Coronary artery (tissue), 2 donors: ENCODE results near the gene ZNF280D.

Experiments
- DNase-seq: peaks from one replicate; pipeline ENCODE4 v3.0.0-alpha.2; 2017; ENCODE audit warnings: low spot score
- H3K27ac ChIP-seq, 2 donors: fragments of 200-600 bp; sonication (generic); one replicate each; pipeline ENCODE4 v1.5.1; 2016 to 2019
- H3K4me3 ChIP-seq: fragments of 200-600 bp; sonication (generic); 2 replicates; pipeline ENCODE4 v1.5.1; 2016; ENCODE audit warnings: mild to moderate bottlenecking, moderate library complexity
- TF ChIP-seq, protein P1 (sequence below): fragments of 200-600 bp; sonication (generic); IDR thresholded peaks from one replicate; pipeline ENCODE4 v1.5.1; 2019; ENCODE audit warnings: antibody characterized with exemption

Gene ZNF280D

GRCh38 chr15:56725386-56725785 lies 7.9 kb downstream of the ZNF280D start:
- TF ChIP-seq, protein P1, sequence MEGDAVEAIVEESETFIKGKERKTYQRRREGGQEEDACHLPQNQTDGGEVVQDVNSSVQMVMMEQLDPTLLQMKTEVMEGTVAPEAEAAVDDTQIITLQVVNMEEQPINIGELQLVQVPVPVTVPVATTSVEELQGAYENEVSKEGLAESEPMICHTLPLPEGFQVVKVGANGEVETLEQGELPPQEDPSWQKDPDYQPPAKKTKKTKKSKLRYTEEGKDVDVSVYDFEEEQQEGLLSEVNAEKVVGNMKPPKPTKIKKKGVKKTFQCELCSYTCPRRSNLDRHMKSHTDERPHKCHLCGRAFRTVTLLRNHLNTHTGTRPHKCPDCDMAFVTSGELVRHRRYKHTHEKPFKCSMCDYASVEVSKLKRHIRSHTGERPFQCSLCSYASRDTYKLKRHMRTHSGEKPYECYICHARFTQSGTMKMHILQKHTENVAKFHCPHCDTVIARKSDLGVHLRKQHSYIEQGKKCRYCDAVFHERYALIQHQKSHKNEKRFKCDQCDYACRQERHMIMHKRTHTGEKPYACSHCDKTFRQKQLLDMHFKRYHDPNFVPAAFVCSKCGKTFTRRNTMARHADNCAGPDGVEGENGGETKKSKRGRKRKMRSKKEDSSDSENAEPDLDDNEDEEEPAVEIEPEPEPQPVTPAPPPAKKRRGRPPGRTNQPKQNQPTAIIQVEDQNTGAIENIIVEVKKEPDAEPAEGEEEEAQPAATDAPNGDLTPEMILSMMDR = no peak
- Histone ChIP-seq H3K27ac (no peak overlapping the region), H3K4me3 (no peak overlapping the region)
- DNase-seq = no peak

DNA sequence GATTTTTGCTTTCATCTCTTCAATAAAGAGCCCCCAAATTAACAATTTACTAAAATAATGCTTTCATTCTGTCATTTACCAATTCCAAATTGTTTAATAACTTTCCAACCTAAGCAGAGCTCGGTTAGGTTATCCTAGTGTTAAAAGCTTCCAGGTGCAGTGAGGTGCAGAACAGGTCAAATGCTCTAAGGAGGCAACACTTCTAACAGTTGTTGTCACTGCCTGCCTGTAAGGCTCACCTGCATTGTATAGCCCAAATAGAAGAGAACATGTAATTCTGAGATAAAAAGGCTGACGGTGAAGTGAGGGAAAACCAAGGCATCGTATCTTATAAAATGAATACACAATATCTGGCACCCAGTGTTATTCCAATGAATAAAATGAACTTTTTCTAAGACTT lies 9.1 kb downstream of the ZNF280D start:
- no peak for DNase-seq
- no peak overlapping the region for H3K27ac ChIP-seq
- TF ChIP-seq, protein P1 = no peak
- no peak overlapping the region for H3K4me3 ChIP-seq

- Histone ChIP-seq H3K4me3 (no peak overlapping the region), H3K27ac (no peak overlapping the region)
- TF ChIP-seq, protein P1 = no peak
- DNase-seq = no peak
These were observed 9.5 kb downstream of the ZNF280D start for GRCh38 chr15:56723787-56724186.

DNA sequence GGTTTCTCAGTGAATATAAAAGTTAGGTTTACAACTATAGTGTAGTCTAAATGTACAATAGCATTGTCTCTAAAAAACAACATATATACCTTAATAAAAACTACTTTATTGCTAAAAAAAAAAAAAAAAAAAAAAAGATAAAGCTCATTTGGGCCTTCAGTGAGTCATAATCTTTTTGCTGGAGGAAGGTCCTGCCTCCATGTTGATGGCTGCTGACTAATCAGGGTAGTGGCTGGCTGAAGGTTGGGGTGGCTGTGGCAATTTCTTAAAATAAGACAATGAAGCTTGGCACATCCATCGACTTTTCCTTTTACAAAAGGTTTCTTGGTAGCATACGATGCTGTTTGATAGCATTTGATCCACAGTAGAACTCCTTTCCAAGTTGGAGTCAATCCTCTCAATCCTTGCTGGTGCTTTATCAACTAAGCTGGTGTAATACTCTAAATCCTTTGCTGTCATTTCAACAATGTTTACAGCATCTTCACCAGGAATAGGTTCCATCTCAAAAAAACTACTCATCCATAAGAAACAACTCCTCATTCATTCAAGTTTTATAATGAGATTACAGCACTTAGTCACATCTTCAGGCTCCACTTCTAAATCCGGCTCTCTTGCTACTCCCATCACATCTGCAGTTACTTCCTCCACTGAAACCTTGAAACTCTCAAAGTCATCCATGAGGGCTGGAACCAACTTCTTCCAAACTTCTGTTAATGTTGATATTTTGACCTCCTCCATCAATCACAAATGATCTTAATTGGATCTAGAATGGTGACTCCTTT lies 13.3 kb downstream of the ZNF280D start:
- DNase-seq = no peak
- TF ChIP-seq, protein P1 = no peak
- no peak overlapping the region for H3K27ac ChIP-seq
- H3K4me3 ChIP-seq = no peak overlapping the region

DNA sequence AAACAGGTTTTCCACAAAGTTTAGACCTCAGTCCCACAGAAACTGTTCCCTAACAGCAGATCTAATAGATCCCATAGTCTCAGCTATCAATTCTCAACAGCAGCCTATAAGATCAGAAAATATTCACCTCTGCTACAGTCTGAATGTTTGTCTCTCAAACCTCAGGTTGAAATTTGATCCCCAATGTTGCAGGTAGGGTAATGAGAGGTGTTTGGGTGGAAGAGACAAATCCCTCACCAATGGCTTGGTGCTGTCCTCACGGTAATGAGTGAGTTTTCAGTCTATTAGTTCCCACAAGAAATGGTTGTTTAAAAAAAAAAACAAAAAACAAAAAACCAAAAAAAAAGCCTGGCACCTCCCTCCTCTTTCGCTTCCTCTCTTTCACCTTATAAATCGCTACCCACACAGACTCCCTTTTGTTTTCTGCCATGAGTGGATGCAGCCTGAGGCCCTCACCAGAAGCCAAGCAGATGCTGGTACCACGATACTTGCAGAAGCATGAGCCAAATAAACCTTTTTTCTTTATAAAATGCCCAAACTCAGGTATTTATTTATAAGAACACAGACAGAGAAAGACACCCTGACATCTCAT lies 14.2 kb downstream of the ZNF280D start:
- Histone ChIP-seq H3K4me3 (no peak overlapping the region), H3K27ac (no peak overlapping the region)
- TF ChIP-seq, protein P1 = no peak
- no peak for DNase-seq

- DNase-seq = no peak
- no peak overlapping the region for H3K4me3 ChIP-seq
- H3K27ac ChIP-seq = no peak overlapping the region
- TF ChIP-seq, protein P1 = no peak
These were observed 14.7 kb downstream of the ZNF280D start for GRCh38 chr15:56718560-56718959.

DNA sequence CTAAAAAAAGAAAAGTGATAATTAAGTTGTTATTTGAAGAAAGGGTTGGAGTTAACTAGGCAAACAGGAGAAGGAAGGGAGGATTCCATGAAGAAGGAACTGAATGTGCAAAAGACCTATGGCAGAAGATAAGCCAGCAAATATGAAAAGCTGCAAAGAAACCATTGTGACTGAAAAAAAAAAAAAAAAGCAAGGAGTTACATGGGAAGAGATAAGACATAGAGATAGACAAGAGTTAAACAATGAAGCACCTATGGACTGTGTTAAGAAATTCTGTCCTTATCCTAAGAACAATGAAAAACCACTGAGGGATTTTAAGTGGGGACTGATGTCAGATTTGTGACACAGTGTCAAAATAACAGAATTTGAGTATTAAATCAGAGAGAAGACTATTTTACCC lies 17.0 kb downstream of the ZNF280D start:
- TF ChIP-seq, protein P1 = no peak
- DNase-seq = no peak
- no peak overlapping the region for H3K4me3 ChIP-seq
- no peak overlapping the region for H3K27ac ChIP-seq
